H1 (cell line): ENCODE data around the gene HMHB1. TPM values are rescaled to one million over a fixed set of nuclear protein-coding genes. Genes with fewer than 3 reads are reported as not detected.

Experiments
- CTCF ChIA-PET: fragments of 300-600 bp; sonication (Branson Sonifier 250); formaldehyde crosslinking; loops from one replicate; lab custom pipeline; 2021; ENCODE audit not compliant: partially characterized antibody; lab: Charles Lee
- POLR2A ChIA-PET: fragments of 300-600 bp; sonication (Branson Sonifier 250); formaldehyde crosslinking; loops from one replicate; lab custom pipeline; 2021; ENCODE audit warnings: inconsistent platforms; ENCODE audit not compliant: partially characterized antibody; lab: Charles Lee
- DNase-seq, 2 experiments: peaks; one replicate each; pipeline versions ENCODE4 v3.0.0 to v3.0.0-alpha.2; 2010 to 2022; ENCODE audit warnings: low spot score in 2 of 2, low read depth in 1 of 2, mixed read lengths in 1 of 2
- FAIRE-seq: peaks from 2 replicates; lab custom pipeline; 2011; peaks lifted over from hg19 to GRCh38; lab: Jason Lieb, UNC
- H2AFZ ChIP-seq: 2 replicates; pipeline ENCODE4 v1.8.1; 2012; ENCODE audit warnings: low read length, inconsistent platforms
- H2AK5ac ChIP-seq: 2 replicates; pipeline ENCODE4 v1.6.1; 2013; ENCODE audit warnings: low read depth, low read length
- H2BK120ac ChIP-seq: replicated peaks from 2 replicates; pipeline ENCODE3; 2013; ENCODE audit warnings: low read depth, low read length, inconsistent platforms
- H2BK12ac ChIP-seq: 2 replicates; pipeline ENCODE4 v1.6.1; 2013; ENCODE audit warnings: low read depth, low read length
- H2BK15ac ChIP-seq: 2 replicates; pipeline ENCODE4 v1.6.1; 2013; ENCODE audit warnings: low read length
- H2BK20ac ChIP-seq: 2 replicates; pipeline ENCODE4 v1.6.1; 2013; ENCODE audit warnings: low read length
- H2BK5ac ChIP-seq: 2 replicates; pipeline ENCODE4 v1.6.1; 2013; ENCODE audit warnings: low read depth, low read length
- H3K14ac ChIP-seq: 2 replicates; pipeline ENCODE4 v1.6.1; 2013; ENCODE audit warnings: inconsistent platforms; ENCODE audit not compliant: insufficient read length
- H3K18ac ChIP-seq: 2 replicates; pipeline ENCODE4 v1.6.1; 2013; ENCODE audit warnings: low read length; ENCODE audit errors: extremely low read depth
- H3K23ac ChIP-seq: 2 replicates; pipeline ENCODE4 v1.6.1; 2013; ENCODE audit warnings: inconsistent platforms; ENCODE audit not compliant: insufficient read length
- H3K23me2 ChIP-seq: 2 replicates; pipeline ENCODE4 v1.6.1; 2013; ENCODE audit warnings: low read depth, low read length
- H3K27ac ChIP-seq: 2 replicates; pipeline ENCODE4 v1.6.1; 2011; ENCODE audit warnings: low read depth, low read length, inconsistent platforms
- H3K27me3 ChIP-seq, 4 experiments: replicated peaks in 1 of 4; 1 replicate in 1 of 4; 2 replicates in 3 of 4; pipeline versions ENCODE4 v1.6.1 to v1.8.1; 2011 to 2013; ENCODE audit warnings: low read length in 3 of 4, mild to moderate bottlenecking in 3 of 4, inconsistent platforms in 2 of 4, mixed read lengths in 2 of 4, moderate library complexity in 1 of 4; ENCODE audit not compliant: control insufficient read depth in 3 of 4, insufficient read depth in 3 of 4; ENCODE audit errors: extremely low read depth in 1 of 4
- H3K36me3 ChIP-seq, 4 experiments: 2 replicates each; pipeline versions ENCODE4 v1.6.1 to v1.8.1; 2011 to 2013; ENCODE audit warnings: mild to moderate bottlenecking in 4 of 4, low read length in 3 of 4, moderate library complexity in 2 of 4, control low read depth in 1 of 4, inconsistent platforms in 1 of 4; ENCODE audit not compliant: insufficient read depth in 4 of 4, control insufficient read depth in 2 of 4
- H3K4ac ChIP-seq: replicated peaks from 2 replicates; pipeline ENCODE3; 2013; ENCODE audit warnings: low read length, low read depth, mixed read lengths, inconsistent platforms; ENCODE audit not compliant: insufficient read length
- H3K4me1 ChIP-seq, 4 experiments: replicated peaks in 1 of 4; 1 replicate in 1 of 4; 2 replicates in 3 of 4; pipeline versions ENCODE4 v1.6.1 to v1.8.1; 2011 to 2013; ENCODE audit warnings: low read length in 3 of 4, inconsistent platforms in 2 of 4, mixed read lengths in 1 of 4; ENCODE audit not compliant: insufficient read depth in 4 of 4, control insufficient read depth in 3 of 4
- H3K4me2 ChIP-seq, 2 experiments: 2 replicates each; pipeline versions ENCODE4 v1.6.1 to v1.8.1; 2011 to 2013; ENCODE audit warnings: low read depth in 2 of 2, low read length in 2 of 2, control low read depth in 1 of 2, inconsistent platforms in 1 of 2, mild to moderate bottlenecking in 1 of 2; ENCODE audit not compliant: insufficient read depth in 1 of 2
- H3K4me3 ChIP-seq, 4 experiments: fragments of 200-600, 300-600 bp in 1 of 4; sonication (generic), shearing (Covaris generic), sonication (Bioruptor Twin) in 1 of 4; 2 replicates each; pipeline versions ENCODE4 v1.5.1 to v1.8.1; 2011 to 2016; ENCODE audit warnings: low read length in 4 of 4, low read depth in 3 of 4, control low read depth in 2 of 4, inconsistent platforms in 2 of 4, mild to moderate bottlenecking in 2 of 4, mixed read lengths in 1 of 4, moderate library complexity in 1 of 4; ENCODE audit not compliant: insufficient read depth in 2 of 4; ENCODE audit errors: extremely low read depth in 1 of 4
- H3K56ac ChIP-seq: replicated peaks from 2 replicates; pipeline ENCODE3; 2013; ENCODE audit warnings: low read depth, mild to moderate bottlenecking, mixed read lengths, low read length, inconsistent platforms; ENCODE audit not compliant: insufficient read length
- H3K79me1 ChIP-seq: 2 replicates; pipeline ENCODE4 v1.6.1; 2013; ENCODE audit warnings: low read depth, low read length, control low read depth
- H3K79me2 ChIP-seq, 2 experiments: 2 replicates each; pipeline versions ENCODE4 v1.6.1 to v1.8.1; 2012 to 2013; ENCODE audit warnings: low read length in 2 of 2, mild to moderate bottlenecking in 2 of 2, inconsistent platforms in 1 of 2; ENCODE audit not compliant: insufficient read depth in 2 of 2, control insufficient read depth in 1 of 2
- H3K9ac ChIP-seq, 4 experiments: replicated peaks in 1 of 4; 1 replicate in 1 of 4; 2 replicates in 3 of 4; pipeline versions ENCODE4 v1.6.1 to v1.8.1; 2011 to 2013; ENCODE audit warnings: low read depth in 3 of 4, low read length in 3 of 4, control low read depth in 2 of 4, mild to moderate bottlenecking in 2 of 4, moderate library complexity in 2 of 4, inconsistent platforms in 1 of 4; ENCODE audit errors: extremely low read depth in 1 of 4
- H3K9me3 ChIP-seq, 2 experiments: 2 replicates each; pipeline versions ENCODE4 v1.6.1 to v1.8.1; 2012 to 2013; ENCODE audit warnings: mild to moderate bottlenecking in 2 of 2, moderate library complexity in 2 of 2, control low read depth in 1 of 2, inconsistent platforms in 1 of 2, low read depth in 1 of 2, low read length in 1 of 2, mixed read lengths in 1 of 2; ENCODE audit not compliant: insufficient read depth in 2 of 2
- H4K20me1 ChIP-seq, 2 experiments: replicated peaks in 1 of 2; 2 replicates each; pipeline versions ENCODE3 to v1.8.1; 2011 to 2013; ENCODE audit warnings: inconsistent platforms in 2 of 2, low read length in 2 of 2, mild to moderate bottlenecking in 1 of 2; ENCODE audit not compliant: insufficient read depth in 2 of 2, control insufficient read depth in 1 of 2
- H4K5ac ChIP-seq: 2 replicates; pipeline ENCODE4 v1.6.1; 2013; ENCODE audit warnings: low read length, low read depth, mixed read lengths, inconsistent platforms; ENCODE audit not compliant: insufficient read length
- H4K8ac ChIP-seq: 2 replicates; pipeline ENCODE4 v1.8.0; 2013; ENCODE audit warnings: mild to moderate bottlenecking, moderate library complexity, low read length, inconsistent platforms; ENCODE audit not compliant: insufficient read depth; ENCODE audit errors: extremely low read depth
- H4K91ac ChIP-seq: replicated peaks from 2 replicates; pipeline ENCODE3; 2013; ENCODE audit warnings: low read length, mixed read lengths, inconsistent platforms; ENCODE audit not compliant: insufficient read length
- CBX5 ChIP-seq: fragments of 300-800, 300-1000 bp; sonication (generic); IDR thresholded peaks from 2 replicates; pipeline ENCODE4 v1.7.1; 2016; ENCODE audit warnings: antibody characterized with exemption, low read length, low read depth
- CBX8 ChIP-seq: fragments of 300-800, 300-1000 bp; sonication (generic); IDR thresholded peaks from 2 replicates; pipeline ENCODE4 v1.7.1; 2016; ENCODE audit warnings: low read depth, low read length, borderline replicate concordance
- CHD2 ChIP-seq: IDR thresholded peaks from 2 replicates; pipeline ENCODE4 v1.6.1; 2012; ENCODE audit warnings: low read length, improper control_type of control experiment
- EZH2 ChIP-seq: fragments of 200-600 bp; sonication (generic); IDR thresholded peaks from 2 replicates; pipeline ENCODE4 v1.7.1; 2012; ENCODE audit warnings: low read depth, mild to moderate bottlenecking, moderate library complexity, low read length, inconsistent platforms; ENCODE audit not compliant: severe bottlenecking
- FOSL1 ChIP-seq: IDR thresholded peaks from 2 replicates; pipeline ENCODE4 v1.6.1; 2011; ENCODE audit warnings: mild to moderate bottlenecking, low read depth, low read length, moderate library complexity; ENCODE audit not compliant: insufficient read depth
- GABPA ChIP-seq: IDR thresholded peaks from 2 replicates; pipeline ENCODE4 v1.6.1; 2011; ENCODE audit warnings: mild to moderate bottlenecking, low read length, moderate library complexity, borderline replicate concordance; ENCODE audit not compliant: insufficient read depth
- POLR2AphosphoS5 ChIP-seq: IDR thresholded peaks from 2 replicates; pipeline ENCODE4 v1.6.1; 2011; ENCODE audit warnings: low read depth, low read length
- SIX5 ChIP-seq: IDR thresholded peaks from 2 replicates; pipeline ENCODE4 v1.6.1; 2011; ENCODE audit warnings: mild to moderate bottlenecking, low read depth, low read length
- SP4 ChIP-seq: IDR thresholded peaks from 2 replicates; pipeline ENCODE4 v1.6.1; 2012; ENCODE audit warnings: low read length, inconsistent platforms
- TAF1 ChIP-seq: IDR thresholded peaks from 2 replicates; pipeline ENCODE4 v1.6.1; 2011; ENCODE audit warnings: mild to moderate bottlenecking, low read depth, low read length
- TCF12 ChIP-seq: IDR thresholded peaks from 2 replicates; pipeline ENCODE4 v1.6.1; 2011; ENCODE audit warnings: low read depth, mild to moderate bottlenecking, low read length
- USF2 ChIP-seq: IDR thresholded peaks from 2 replicates; pipeline ENCODE4 v1.6.1; 2011; ENCODE audit warnings: low read length, improper control_type of control experiment
- YY1 ChIP-seq: IDR thresholded peaks from 2 replicates; pipeline ENCODE4 v1.6.1; 2011; ENCODE audit warnings: low read depth, mild to moderate bottlenecking, low read length
- WGBS, 2 experiments: shearing (Covaris generic) in 1 of 2; methylation state at CpG; one replicate each; pipeline versions ENCODE4 v1.1.6 to v1.1.7; 2013 to 2015; ENCODE audit warnings: low lambda C conversion rate in 2 of 2, mixed read lengths in 2 of 2, inconsistent platforms in 1 of 2, low coverage in 1 of 2, missing lambda C conversion rate in 1 of 2; ENCODE audit not compliant: insufficient replicate concordance in 2 of 2, insufficient coverage in 1 of 2, insufficient read length in 1 of 2; ENCODE audit errors: extremely low coverage in 1 of 2, missing lambda C conversion rate in 1 of 2; 5-methylcytosine and 5-hydroxymethylcytosine counted together
- polyA plus RNA-seq, 7 experiments: library from polyadenylated mRNA; depleted of rRNA in 3 of 7; stranded (reverse) in 5 of 7; unstranded in 2 of 7; fragments of >200 nt in 5 of 7; fragments of 200-250 nt in 2 of 7; gene quantifications; 1 replicate in 5 of 7; 2 replicates in 1 of 7; 4 replicates in 1 of 7; pipeline versions ENCODE4 v1.2.1 to v1.2.3, GENCODE V29; 2011 to 2013; ENCODE audit warnings: missing spikeins in 2 of 7, mixed read lengths in 2 of 7
- total RNA-seq: library from RNA; stranded (reverse); fragmentation: NEBNext Ultra II Directional; extraction: Animal tissue kit (Norgen Biotek cat#: 25700); gene quantifications from 2 replicates; pipeline ENCODE4 v1.2.1, GENCODE V29; 2021
- TF ChIP-seq, protein P1 (sequence below): IDR thresholded peaks from 2 replicates; pipeline ENCODE4 v1.6.1; 2012; ENCODE audit warnings: inconsistent platforms

HMHB1 gene
- total and polyA plus RNA-seq, 2 of the 8 experiments (the other 6 are each of a cell fraction or from before 2014, with no cell fraction given) = not detected

- CTCF ChIA-PET = interaction anchor here (0.7 to 1.3 kb wide), 3 partner anchors 11 to 139 kb away, joined by 3 to 5 read pairs (median 4); no protein-coding TSS in a partner anchor
- Histone ChIP-seq H3K27me3 (no peaks in the 10 kb centered on the region), H2BK12ac (no peak overlapping the region), H2AFZ (0 out of 2 replicates have a peak overlapping the region, but pooled peaks have one; percentile 2), H2AK5ac (no peak overlapping the region), H3K9me3 (no peaks in the 10 kb centered on the region), H3K4ac (no peak overlapping the region), H3K23me2 (no peaks in the 10 kb centered on the region), H4K20me1 (no peaks in the 10 kb centered on the region), H4K8ac (no peak overlapping the region), H3K27ac (no peak overlapping the region), H3K18ac (no peak overlapping the region), H3K9ac (no peak overlapping the region), H3K4me1 (no peaks in the 10 kb centered on the region), H4K91ac (no peak overlapping the region), H3K23ac (no peak overlapping the region), H3K79me1 (no peaks in the 10 kb centered on the region), H3K4me2 (no peak overlapping the region), H2BK120ac (no peak overlapping the region), H3K14ac (no peak overlapping the region), H4K5ac (no peak overlapping the region), H2BK15ac (no peak overlapping the region), H3K4me3 (no peak overlapping the region), H3K56ac (no peak overlapping the region), H2BK20ac (no peak overlapping the region), H3K79me2 (no peaks in the 10 kb centered on the region), H3K36me3 (no peaks in the 10 kb centered on the region), H2BK5ac (no peak overlapping the region)
- POLR2A ChIA-PET = interaction anchor here (0.6 kb wide), 1 partner anchor 1876 kb away, joined by 3 read pairs; no protein-coding TSS in a partner anchor
- DNase-seq (no peak), FAIRE-seq (no peak)
- WGBS, 2 experiments = 80% methylated on average over 3 of the region's 3 CpGs; no CpG with 5 or more reads in 1 of the 2 experiments
- TF ChIP-seq SIX5 (no peak), TCF12 (no peak), YY1 (no peak), EZH2 (no peak), CBX5 (no peak), CHD2 (no peak), FOSL1 (no peak), POLR2AphosphoS5 (no peak), TAF1 (no peak), USF2 (no peak), SP4 (no peak), GABPA (no peak), CBX8 (no peak)
- TF ChIP-seq, protein P1, sequence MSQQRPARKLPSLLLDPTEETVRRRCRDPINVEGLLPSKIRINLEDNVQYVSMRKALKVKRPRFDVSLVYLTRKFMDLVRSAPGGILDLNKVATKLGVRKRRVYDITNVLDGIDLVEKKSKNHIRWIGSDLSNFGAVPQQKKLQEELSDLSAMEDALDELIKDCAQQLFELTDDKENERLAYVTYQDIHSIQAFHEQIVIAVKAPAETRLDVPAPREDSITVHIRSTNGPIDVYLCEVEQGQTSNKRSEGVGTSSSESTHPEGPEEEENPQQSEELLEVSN = no peak
Measured at GRCh38 chr5:143828710-143829109, 16.7 kb downstream of the HMHB1 start.
